ENCODE measurements around the gene CA9. TPM values are rescaled to one million over a fixed set of nuclear protein-coding genes. Genes with fewer than 3 reads are reported as not detected.

Gene CA9
- total RNA-seq, 1 donor from 2014 or later: 2.9 TPM

- peaks cover 8% of the 10 kb centered on the region for H3K4me1 Mint-ChIP-seq (ENCODE audit: low read depth)
- DNase-seq (ENCODE audit: low spot score): no peak
- TF ChIP-seq, protein P1, sequence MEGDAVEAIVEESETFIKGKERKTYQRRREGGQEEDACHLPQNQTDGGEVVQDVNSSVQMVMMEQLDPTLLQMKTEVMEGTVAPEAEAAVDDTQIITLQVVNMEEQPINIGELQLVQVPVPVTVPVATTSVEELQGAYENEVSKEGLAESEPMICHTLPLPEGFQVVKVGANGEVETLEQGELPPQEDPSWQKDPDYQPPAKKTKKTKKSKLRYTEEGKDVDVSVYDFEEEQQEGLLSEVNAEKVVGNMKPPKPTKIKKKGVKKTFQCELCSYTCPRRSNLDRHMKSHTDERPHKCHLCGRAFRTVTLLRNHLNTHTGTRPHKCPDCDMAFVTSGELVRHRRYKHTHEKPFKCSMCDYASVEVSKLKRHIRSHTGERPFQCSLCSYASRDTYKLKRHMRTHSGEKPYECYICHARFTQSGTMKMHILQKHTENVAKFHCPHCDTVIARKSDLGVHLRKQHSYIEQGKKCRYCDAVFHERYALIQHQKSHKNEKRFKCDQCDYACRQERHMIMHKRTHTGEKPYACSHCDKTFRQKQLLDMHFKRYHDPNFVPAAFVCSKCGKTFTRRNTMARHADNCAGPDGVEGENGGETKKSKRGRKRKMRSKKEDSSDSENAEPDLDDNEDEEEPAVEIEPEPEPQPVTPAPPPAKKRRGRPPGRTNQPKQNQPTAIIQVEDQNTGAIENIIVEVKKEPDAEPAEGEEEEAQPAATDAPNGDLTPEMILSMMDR (IDR thresholded peaks at IDR 0.05): no peak
- H3K9me3 Mint-ChIP-seq (ENCODE audit: low read depth): no peaks in the 10 kb centered on the region
- H3K27me3 Mint-ChIP-seq (ENCODE audit: low read depth): no peaks in the 10 kb centered on the region
- peak overlapping the region; percentile 2 for H3K27ac Mint-ChIP-seq (ENCODE audit: unreplicated experiment)
- H3K4me3 Mint-ChIP-seq (ENCODE audit: unreplicated experiment): no peak overlapping the region
- peaks cover 49% of the 10 kb centered on the region for H3K36me3 Mint-ChIP-seq (ENCODE audit: low read depth)
Observed at GRCh38 chr9:35723908-35724307, 50.2 kb downstream of the CA9 start.

DNA sequence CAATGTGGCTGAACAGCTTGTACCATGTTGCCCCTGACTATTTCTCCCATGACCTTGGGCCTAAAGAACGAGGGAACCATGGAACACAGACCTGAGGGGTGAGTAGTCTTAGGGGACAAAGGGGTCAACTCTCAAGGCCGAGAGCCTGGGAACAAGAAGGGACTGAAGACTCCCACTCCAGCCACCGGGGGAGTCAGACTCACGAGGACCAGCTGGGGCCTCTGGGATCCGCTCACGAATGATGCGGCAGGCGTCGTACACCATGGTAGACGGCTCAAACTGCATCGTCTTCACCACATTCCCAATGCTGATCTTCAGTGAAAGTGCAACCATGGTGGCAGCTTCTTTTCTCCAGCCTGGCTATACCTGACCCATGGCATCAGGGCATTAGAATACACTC lies 51.6 kb downstream of the CA9 start:
- DNase-seq (ENCODE audit: low spot score): no peak
- H3K27me3 Mint-ChIP-seq (ENCODE audit: low read depth): no peaks in the 10 kb centered on the region
- H3K27ac Mint-ChIP-seq (ENCODE audit: unreplicated experiment): no peak overlapping the region
- H3K4me1 Mint-ChIP-seq (ENCODE audit: low read depth): peaks cover 8% of the 10 kb centered on the region
- H3K9me3 Mint-ChIP-seq (ENCODE audit: low read depth): no peaks in the 10 kb centered on the region
- TF ChIP-seq, protein P1 (IDR thresholded peaks at IDR 0.05): no peak
- H3K4me3 Mint-ChIP-seq (ENCODE audit: unreplicated experiment): no peak overlapping the region
- peaks cover 39% of the 10 kb centered on the region for H3K36me3 Mint-ChIP-seq (ENCODE audit: low read depth)

- TF ChIP-seq, protein P1 (IDR thresholded peaks at IDR 0.05): peak; percentile 53
- Mint-ChIP-seq H3K27me3 (ENCODE audit: low read depth) (no peaks in the 10 kb centered on the region), H3K4me3 (ENCODE audit: unreplicated experiment) (no peak overlapping the region), H3K4me1 (ENCODE audit: low read depth) (peaks cover 16% of the 10 kb centered on the region), H3K27ac (ENCODE audit: unreplicated experiment) (no peak overlapping the region), H3K36me3 (ENCODE audit: low read depth) (peaks cover 38% of the 10 kb centered on the region), H3K9me3 (ENCODE audit: low read depth) (no peaks in the 10 kb centered on the region)
- DNase-seq (ENCODE audit: low spot score): no peak
Observed at GRCh38 chr9:35726931-35727330, 53.2 kb downstream of the CA9 start.

- peaks cover 16% of the 10 kb centered on the region for H3K4me1 Mint-ChIP-seq (ENCODE audit: low read depth)
- no peaks in the 10 kb centered on the region for H3K9me3 Mint-ChIP-seq (ENCODE audit: low read depth)
- peaks cover 31% of the 10 kb centered on the region for H3K36me3 Mint-ChIP-seq (ENCODE audit: low read depth)
- no peak for DNase-seq (ENCODE audit: low spot score)
- no peaks in the 10 kb centered on the region for H3K27me3 Mint-ChIP-seq (ENCODE audit: low read depth)
- TF ChIP-seq, protein P1 (IDR thresholded peaks at IDR 0.05): no peak
- no peak overlapping the region for H3K27ac Mint-ChIP-seq (ENCODE audit: unreplicated experiment)
- no peak overlapping the region for H3K4me3 Mint-ChIP-seq (ENCODE audit: unreplicated experiment)
Observed at GRCh38 chr9:35727676-35728040, 53.9 kb downstream of the CA9 start.

DNA sequence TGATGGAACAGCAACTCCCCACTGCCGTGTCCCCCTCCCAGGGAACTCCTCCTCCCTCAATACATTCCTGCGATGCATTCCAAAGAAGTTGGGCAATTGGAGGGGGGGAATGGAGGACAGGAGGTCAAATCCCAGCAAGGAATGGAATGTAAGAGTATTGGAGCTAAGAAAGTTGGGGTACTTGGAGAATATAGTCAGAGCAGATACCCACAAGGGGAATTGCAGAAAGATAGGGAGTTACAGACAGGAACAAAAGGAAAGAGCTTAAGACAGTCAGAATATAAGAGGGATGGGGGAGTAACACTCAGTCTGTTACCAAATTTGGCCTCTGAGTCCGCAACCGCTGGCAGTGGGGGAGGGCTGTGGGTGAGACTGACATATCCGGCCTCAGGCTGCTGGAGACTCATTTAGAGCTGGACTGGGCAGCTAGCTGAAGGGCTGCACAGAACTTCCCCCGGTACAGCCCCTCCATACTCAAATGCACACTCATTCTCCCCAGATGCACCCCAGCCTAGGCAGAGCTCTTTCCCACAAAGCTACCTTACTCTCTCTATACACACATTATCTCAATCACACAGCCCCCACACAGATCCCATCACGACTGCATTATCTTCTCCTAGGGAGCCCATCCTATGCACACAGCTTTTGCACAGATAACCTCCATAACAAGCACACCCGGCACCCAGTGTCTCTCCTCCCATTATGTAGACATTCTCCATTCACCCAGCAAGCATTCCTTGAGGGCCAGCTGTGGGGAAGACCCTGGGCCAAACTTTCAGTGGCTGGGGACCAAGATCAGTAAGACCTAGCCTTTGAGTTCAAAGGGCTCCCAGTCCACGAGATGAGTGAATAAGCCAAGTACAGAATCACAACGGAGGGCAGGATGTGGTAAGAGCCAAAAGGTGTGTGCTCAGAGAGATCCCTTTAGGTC lies 54.6 kb downstream of the CA9 start:
- no peaks in the 10 kb centered on the region for H3K9me3 Mint-ChIP-seq (ENCODE audit: low read depth)
- peaks cover 27% of the 10 kb centered on the region for H3K36me3 Mint-ChIP-seq (ENCODE audit: low read depth)
- TF ChIP-seq, protein P1 (IDR thresholded peaks at IDR 0.05): no peak
- peaks cover 21% of the 10 kb centered on the region for H3K4me1 Mint-ChIP-seq (ENCODE audit: low read depth)
- no peak overlapping the region for H3K4me3 Mint-ChIP-seq (ENCODE audit: unreplicated experiment)
- DNase-seq (ENCODE audit: low spot score): no peak
- no peak overlapping the region for H3K27ac Mint-ChIP-seq (ENCODE audit: unreplicated experiment)
- H3K27me3 Mint-ChIP-seq (ENCODE audit: low read depth): no peaks in the 10 kb centered on the region
